IMR-90 (cell line): Measurements from ENCODE around the gene ENTPD3. TPM values are rescaled to one million over a fixed set of nuclear protein-coding genes. Genes with fewer than 3 reads are reported as not detected.

Experiments used
- ATAC-seq: fragments of 200-7000 bp; cut with Tn5 transposase; 2 replicates; pipeline ENCODE4 v1.9.1; 2020; ENCODE audit warnings: low read depth, mild to moderate bottlenecking, moderate library complexity
- BruUV-seq: library from RNA; stranded (reverse); fragments of 400-500 nt; replicated peaks from 2 replicates; lab custom pipeline; 2021; lab: Mats Ljungman, UMichigan
- CTCF ChIA-PET: fragments of 300-600 bp; formaldehyde crosslinking; extraction: SDS; loops from one replicate; lab custom pipeline; 2021; ENCODE audit warnings: antibody characterized with exemption; lab: Yijun Ruan, JAX
- POLR2A ChIA-PET: fragments of 300-600 bp; sonication (Branson Sonifier 250); formaldehyde crosslinking; loops from one replicate; lab custom pipeline; 2022; ENCODE audit warnings: antibody characterized with exemption; ENCODE audit not compliant: unreplicated experiment; lab: Charles Lee
- DNase-seq: peaks from one replicate; pipeline ENCODE4 v3.0.0; 2013
- H2AFZ ChIP-seq: replicated peaks from 2 replicates; pipeline ENCODE3; 2013; ENCODE audit warnings: low read length, mild to moderate bottlenecking; ENCODE audit not compliant: poor library complexity
- H2AK5ac ChIP-seq: 2 replicates; pipeline ENCODE4 v1.6.1; 2013; ENCODE audit warnings: low read depth, low read length, inconsistent platforms
- H2AK9ac ChIP-seq: replicated peaks from 2 replicates; pipeline ENCODE3; 2013; ENCODE audit warnings: mild to moderate bottlenecking, low read depth, low read length, moderate library complexity; ENCODE audit not compliant: poor library complexity
- H2BK120ac ChIP-seq: 2 replicates; pipeline ENCODE4 v1.6.1; 2013; ENCODE audit warnings: low read depth, low read length, inconsistent platforms
- H2BK15ac ChIP-seq: 3 replicates; pipeline ENCODE4 v1.6.1; 2013; ENCODE audit warnings: low read depth, low read length, inconsistent platforms
- H2BK20ac ChIP-seq: 2 replicates; pipeline ENCODE4 v1.6.1; 2013; ENCODE audit warnings: low read depth, mild to moderate bottlenecking, inconsistent platforms, low read length, moderate library complexity
- H2BK5ac ChIP-seq: 2 replicates; pipeline ENCODE4 v1.6.1; 2013; ENCODE audit warnings: mild to moderate bottlenecking, low read depth, low read length, inconsistent platforms; ENCODE audit not compliant: poor library complexity, severe bottlenecking
- H3K14ac ChIP-seq: replicated peaks from 2 replicates; pipeline ENCODE4 v1.6.1; 2013; ENCODE audit warnings: low read depth, low read length, inconsistent platforms
- H3K18ac ChIP-seq: 2 replicates; pipeline ENCODE4 v1.6.1; 2013; ENCODE audit warnings: low read depth, low read length, control low read depth
- H3K23ac ChIP-seq: 2 replicates; pipeline ENCODE4 v1.6.1; 2013; ENCODE audit warnings: low read depth, low read length, inconsistent platforms
- H3K27ac ChIP-seq: 2 replicates; pipeline ENCODE4 v1.5.1; 2013; ENCODE audit warnings: mild to moderate bottlenecking, control low read depth, low read length; ENCODE audit not compliant: insufficient read depth
- H3K27me3 ChIP-seq: 2 replicates; pipeline ENCODE4 v1.6.1; 2013; ENCODE audit warnings: low read length; ENCODE audit not compliant: control insufficient read depth, insufficient read depth
- H3K36me3 ChIP-seq: 2 replicates; pipeline ENCODE4 v1.6.1; 2013; ENCODE audit warnings: low read length, mixed read lengths; ENCODE audit not compliant: control insufficient read depth, insufficient read depth
- H3K4ac ChIP-seq: 2 replicates; pipeline ENCODE4 v1.6.1; 2013; ENCODE audit warnings: low read depth, low read length, inconsistent platforms
- H3K4me1 ChIP-seq: 2 replicates; pipeline ENCODE4 v1.6.1; 2013; ENCODE audit warnings: low read length, mixed read lengths; ENCODE audit not compliant: control insufficient read depth, insufficient read depth
- H3K4me2 ChIP-seq: 2 replicates; pipeline ENCODE4 v1.6.1; 2013; ENCODE audit warnings: low read depth, mild to moderate bottlenecking, control low read depth, low read length, moderate library complexity
- H3K4me3 ChIP-seq: 2 replicates; pipeline ENCODE4 v1.5.1; 2013; ENCODE audit warnings: low read depth, mild to moderate bottlenecking, control low read depth, low read length, moderate library complexity; ENCODE audit not compliant: insufficient read depth
- H3K56ac ChIP-seq: 2 replicates; pipeline ENCODE4 v1.6.1; 2013; ENCODE audit warnings: low read length, inconsistent platforms; ENCODE audit not compliant: insufficient read depth; ENCODE audit errors: extremely low read depth
- H3K79me1 ChIP-seq, 2 experiments: 2 replicates each; pipeline ENCODE4 v1.6.1; 2013; ENCODE audit warnings: low read length in 2 of 2, inconsistent platforms in 1 of 2, low read depth in 1 of 2
- H3K9ac ChIP-seq: 2 replicates; pipeline ENCODE4 v1.6.1; 2013; ENCODE audit warnings: low read depth, low read length, control low read depth
- H3K9me1 ChIP-seq: 2 replicates; pipeline ENCODE4 v1.6.1; 2013; ENCODE audit warnings: low read length, inconsistent platforms; ENCODE audit not compliant: insufficient read depth
- H3K9me3 ChIP-seq: 2 replicates; pipeline ENCODE4 v1.6.1; 2013; ENCODE audit warnings: low read length; ENCODE audit not compliant: control insufficient read depth, insufficient read depth
- H4K20me1 ChIP-seq: 2 replicates; pipeline ENCODE4 v1.6.1; 2013; ENCODE audit warnings: low read length, inconsistent platforms; ENCODE audit not compliant: insufficient read depth
- H4K5ac ChIP-seq: 2 replicates; pipeline ENCODE4 v1.6.1; 2013; ENCODE audit warnings: mild to moderate bottlenecking, low read depth, low read length, control low read depth
- H4K8ac ChIP-seq, 2 experiments: 2 replicates each; pipeline ENCODE4 v1.6.1; 2013; ENCODE audit warnings: low read depth in 2 of 2, low read length in 2 of 2, control low read depth in 1 of 2, inconsistent platforms in 1 of 2
- H4K91ac ChIP-seq: 2 replicates; pipeline ENCODE4 v1.6.1; 2013; ENCODE audit warnings: low read depth, low read length, inconsistent platforms; ENCODE audit not compliant: insufficient read depth
- BHLHE40 ChIP-seq: fragments of 150-350 bp; IDR thresholded peaks from 2 replicates; pipeline ENCODE4 v1.6.1; 2016; ENCODE audit warnings: mild to moderate bottlenecking, low read depth, low read length
- CEBPB ChIP-seq: IDR thresholded peaks from 2 replicates; pipeline ENCODE4 v1.6.1; 2012; ENCODE audit warnings: low read depth, low read length, improper control_type of control experiment
- CHD1 ChIP-seq: IDR thresholded peaks from 2 replicates; pipeline ENCODE4 v1.6.1; 2012; ENCODE audit warnings: low read depth, low read length, improper control_type of control experiment
- CTCF ChIP-seq: conservative IDR thresholded peaks from 2 replicates; pipeline ENCODE4 v1.5.1; 2012; ENCODE audit warnings: mild to moderate bottlenecking, low read depth, low read length, improper control_type of control experiment
- ELK1 ChIP-seq: fragments of 150-350 bp; IDR thresholded peaks from 2 replicates; pipeline ENCODE4 v1.6.1; 2016; ENCODE audit warnings: low read depth, mild to moderate bottlenecking, low read length, moderate library complexity, borderline replicate concordance
- FOS ChIP-seq: fragments of 150-350 bp; IDR thresholded peaks from 2 replicates; pipeline ENCODE4 v1.6.1; 2016; ENCODE audit warnings: low read depth, low read length
- MAFK ChIP-seq: IDR thresholded peaks from 2 replicates; pipeline ENCODE4 v1.6.1; 2012; ENCODE audit warnings: low read depth, low read length, improper control_type of control experiment
- MAZ ChIP-seq: IDR thresholded peaks from 2 replicates; pipeline ENCODE4 v1.6.1; 2012; ENCODE audit warnings: low read depth, mild to moderate bottlenecking, low read length, improper control_type of control experiment, moderate library complexity, borderline replicate concordance
- MXI1 ChIP-seq: IDR thresholded peaks from 2 replicates; pipeline ENCODE4 v1.6.1; 2012; ENCODE audit warnings: low read depth, mild to moderate bottlenecking, low read length, moderate library complexity, borderline replicate concordance
- NFE2L2 ChIP-seq: fragments of 150-350 bp; IDR thresholded peaks from 2 replicates; pipeline ENCODE4 v1.6.1; 2016; ENCODE audit warnings: low read depth, mild to moderate bottlenecking, low read length
- POLR2A ChIP-seq: IDR thresholded peaks from 2 replicates; pipeline ENCODE4 v1.6.1; 2012; ENCODE audit warnings: mild to moderate bottlenecking, low read depth, low read length
- RAD21 ChIP-seq: IDR thresholded peaks from 2 replicates; pipeline ENCODE4 v1.6.1; 2012; ENCODE audit warnings: low read length, improper control_type of control experiment
- RCOR1 ChIP-seq: IDR thresholded peaks from 2 replicates; pipeline ENCODE4 v1.6.1; 2012; ENCODE audit warnings: mild to moderate bottlenecking, low read length, improper control_type of control experiment; ENCODE audit not compliant: insufficient replicate concordance
- RFX5 ChIP-seq: IDR thresholded peaks from 2 replicates; pipeline ENCODE4 v1.8.0; 2012; ENCODE audit warnings: low read depth, mild to moderate bottlenecking, low read length, moderate library complexity
- SMC3 ChIP-seq: fragments of 150-350 bp; IDR thresholded peaks from 2 replicates; pipeline ENCODE4 v1.6.1; 2016; ENCODE audit warnings: low read depth, mild to moderate bottlenecking, antibody characterized with exemption, low read length, moderate library complexity
- WGBS, 2 experiments: methylation state at CpG; one replicate each; pipeline versions ENCODE4 v1.1.5 to v1.1.7; 2013; ENCODE audit warnings: missing lambda C conversion rate in 2 of 2; ENCODE audit not compliant: insufficient read length in 1 of 2; ENCODE audit errors: extremely low coverage in 2 of 2; 5-methylcytosine and 5-hydroxymethylcytosine counted together
- dilution Hi-C: fragments of 300-500 bp; cut with HindIII; formaldehyde crosslinking; loops from one replicate; pipeline ENCODE4 v1.14.3; 2018; ENCODE audit warnings: low sequenced_read_pairs; ENCODE audit not compliant: unreplicated experiment
- in situ Hi-C: fragments of 300-500 bp; cut with MboI; formaldehyde crosslinking; loops from 3 replicates; pipeline ENCODE4 v1.14.3; 2019; ENCODE audit warnings: low sequenced_read_pairs, inconsistent platforms, mixed read lengths
- intact Hi-C: fragments of 100-400 bp; cut with micrococcal nuclease; formaldehyde crosslinking; loops from 2 replicates; pipeline ENCODE4 v1.10.0; 2022
- polyA plus RNA-seq, 3 experiments: library from polyadenylated mRNA; depleted of rRNA; stranded (reverse); fragments of >200 nt; gene quantifications; 2 replicates each; pipeline ENCODE4 v1.2.3, GENCODE V29; 2012; ENCODE audit warnings: low replicate concordance in 1 of 3
- total RNA-seq: library from RNA; depleted of rRNA; stranded (reverse); fragments of >200 nt; gene quantifications from 2 replicates; pipeline ENCODE4 v1.2.3, GENCODE V29; 2012

ENTPD3 gene
- total and polyA plus RNA-seq, 2 of the 4 experiments (the other 2 are of a cell fraction), result not detected

GRCh38 chr3:40456940-40457823, 70.2 kb downstream of the ENTPD3 start, which contains the start of gene RPL14:
Gene RPL14, plus strand, starts transcription at chr3:40457339. Its CDS starts 133 bp downstream, at chr3:40457472.
- Histone ChIP-seq H4K8ac (peak within 1 kb of the TSS; percentile 80 to 100), H3K4ac (peak within 1 kb of the TSS; percentile 75), H3K4me3 (peak within 1 kb of the TSS; percentile 97), H3K18ac (peak within 1 kb of the TSS; percentile 67; the same call in 1 of the 2 replicates), H2BK20ac (no peak within 1 kb of the TSS), H3K9me3 (no peaks in the 10 kb centered on the region), H4K20me1 (peaks cover 24% of the 10 kb centered on the region), H3K9ac (peak within 1 kb of the TSS; percentile 97), H2AK5ac (peak within 1 kb of the TSS; percentile 76), H3K79me1 (peaks cover 14 to 32% of the 10 kb centered on the region in 2 experiments), H2AK9ac (peak within 1 kb of the TSS; percentile 57), H3K4me1 (no peaks in the 10 kb centered on the region), H4K91ac (peak within 1 kb of the TSS; percentile 35), H2BK5ac (peak within 1 kb of the TSS; percentile 69), H3K14ac (peak within 1 kb of the TSS; percentile 96), H2BK15ac (no peak within 1 kb of the TSS), H3K9me1 (no peaks in the 10 kb centered on the region; the same call in 1 of the 2 replicates), H3K27ac (peak within 1 kb of the TSS; percentile 85), H3K4me2 (peak within 1 kb of the TSS; percentile 99), H2AFZ (peak within 1 kb of the TSS; percentile 91), H3K27me3 (no peaks in the 10 kb centered on the region), H3K56ac (peak within 1 kb of the TSS; percentile 96), H4K5ac (peak within 1 kb of the TSS; percentile 88), H3K36me3 (peaks cover 23% of the 10 kb centered on the region), H3K23ac (peak within 1 kb of the TSS; percentile 82; the same call in 1 of the 2 replicates), H2BK120ac (no peak within 1 kb of the TSS)
- dilution Hi-C loops, result no loop called here
- in situ Hi-C loops, result no loop called here
- ATAC-seq, result peak; percentile 87
- BruUV-seq, result no TSS peak
- intact Hi-C loops, result no loop called here
- DNase-seq, result peak; percentile 96
- POLR2A ChIA-PET, result interaction anchor here (0.5 kb wide), 1 partner anchor 15 kb away, joined by 3 read pairs; no protein-coding TSS in a partner anchor
- CTCF ChIA-PET, result no interaction called here
- WGBS, 2 experiments, result 0% methylated on average over 17 of the region's 79 CpGs; no CpG with 5 or more reads in 1 of the 2 experiments
- TF ChIP-seq FOS (no peak), SMC3 (no peak), CTCF (no peak), RAD21 (no peak), POLR2A (peak; percentile 97), CEBPB (no peak), RCOR1 (no peak), ELK1 (no peak), NFE2L2 (no peak), MAFK (no peak), CHD1 (no peak; the same call in 1 of the 2 replicates), BHLHE40 (peak; percentile 67; the same call in 1 of the 2 replicates), MAZ (no peak), MXI1 (peak; percentile 97), RFX5 (no peak)
